ENCODE data around the gene NHLH1. TPM values are rescaled to one million over a fixed set of nuclear protein-coding genes. Genes with fewer than 3 reads are reported as not detected.

The NHLH1 gene
- total and polyA plus RNA-seq, 10 of the 15 experiments (the other 5 are each of a cell fraction or from before 2014, with no cell fraction given), result 0.22 to 0.98 (median 0.43) TPM; not detected in 1

DNA sequence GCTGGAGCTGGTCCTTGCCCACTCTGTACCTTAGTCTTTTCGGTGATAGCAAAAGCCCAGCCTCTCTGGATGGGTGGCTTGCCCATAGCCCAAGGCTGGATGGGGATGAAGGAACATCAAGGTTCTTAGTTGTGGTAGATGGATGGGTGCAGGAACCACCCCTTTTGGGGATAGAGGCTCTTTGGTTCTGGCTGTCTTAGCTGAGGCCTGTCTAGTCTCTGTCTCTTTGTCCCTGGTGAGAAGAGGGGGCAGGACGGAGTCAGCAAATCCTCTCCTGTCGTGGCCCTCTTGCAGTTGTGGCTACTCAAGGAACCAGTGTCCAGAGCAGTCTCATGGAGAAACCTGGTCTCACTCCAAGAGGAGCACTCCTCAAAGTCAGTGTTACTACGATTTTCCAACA, 42.0 kb downstream of the NHLH1 start (continued):
- TF ChIP-seq, protein P1, sequence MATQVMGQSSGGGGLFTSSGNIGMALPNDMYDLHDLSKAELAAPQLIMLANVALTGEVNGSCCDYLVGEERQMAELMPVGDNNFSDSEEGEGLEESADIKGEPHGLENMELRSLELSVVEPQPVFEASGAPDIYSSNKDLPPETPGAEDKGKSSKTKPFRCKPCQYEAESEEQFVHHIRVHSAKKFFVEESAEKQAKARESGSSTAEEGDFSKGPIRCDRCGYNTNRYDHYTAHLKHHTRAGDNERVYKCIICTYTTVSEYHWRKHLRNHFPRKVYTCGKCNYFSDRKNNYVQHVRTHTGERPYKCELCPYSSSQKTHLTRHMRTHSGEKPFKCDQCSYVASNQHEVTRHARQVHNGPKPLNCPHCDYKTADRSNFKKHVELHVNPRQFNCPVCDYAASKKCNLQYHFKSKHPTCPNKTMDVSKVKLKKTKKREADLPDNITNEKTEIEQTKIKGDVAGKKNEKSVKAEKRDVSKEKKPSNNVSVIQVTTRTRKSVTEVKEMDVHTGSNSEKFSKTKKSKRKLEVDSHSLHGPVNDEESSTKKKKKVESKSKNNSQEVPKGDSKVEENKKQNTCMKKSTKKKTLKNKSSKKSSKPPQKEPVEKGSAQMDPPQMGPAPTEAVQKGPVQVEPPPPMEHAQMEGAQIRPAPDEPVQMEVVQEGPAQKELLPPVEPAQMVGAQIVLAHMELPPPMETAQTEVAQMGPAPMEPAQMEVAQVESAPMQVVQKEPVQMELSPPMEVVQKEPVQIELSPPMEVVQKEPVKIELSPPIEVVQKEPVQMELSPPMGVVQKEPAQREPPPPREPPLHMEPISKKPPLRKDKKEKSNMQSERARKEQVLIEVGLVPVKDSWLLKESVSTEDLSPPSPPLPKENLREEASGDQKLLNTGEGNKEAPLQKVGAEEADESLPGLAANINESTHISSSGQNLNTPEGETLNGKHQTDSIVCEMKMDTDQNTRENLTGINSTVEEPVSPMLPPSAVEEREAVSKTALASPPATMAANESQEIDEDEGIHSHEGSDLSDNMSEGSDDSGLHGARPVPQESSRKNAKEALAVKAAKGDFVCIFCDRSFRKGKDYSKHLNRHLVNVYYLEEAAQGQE (IDR thresholded peaks at IDR 0.05; ENCODE audit: low read depth, low read length), result no peak
- TF ChIP-seq, protein P2, sequence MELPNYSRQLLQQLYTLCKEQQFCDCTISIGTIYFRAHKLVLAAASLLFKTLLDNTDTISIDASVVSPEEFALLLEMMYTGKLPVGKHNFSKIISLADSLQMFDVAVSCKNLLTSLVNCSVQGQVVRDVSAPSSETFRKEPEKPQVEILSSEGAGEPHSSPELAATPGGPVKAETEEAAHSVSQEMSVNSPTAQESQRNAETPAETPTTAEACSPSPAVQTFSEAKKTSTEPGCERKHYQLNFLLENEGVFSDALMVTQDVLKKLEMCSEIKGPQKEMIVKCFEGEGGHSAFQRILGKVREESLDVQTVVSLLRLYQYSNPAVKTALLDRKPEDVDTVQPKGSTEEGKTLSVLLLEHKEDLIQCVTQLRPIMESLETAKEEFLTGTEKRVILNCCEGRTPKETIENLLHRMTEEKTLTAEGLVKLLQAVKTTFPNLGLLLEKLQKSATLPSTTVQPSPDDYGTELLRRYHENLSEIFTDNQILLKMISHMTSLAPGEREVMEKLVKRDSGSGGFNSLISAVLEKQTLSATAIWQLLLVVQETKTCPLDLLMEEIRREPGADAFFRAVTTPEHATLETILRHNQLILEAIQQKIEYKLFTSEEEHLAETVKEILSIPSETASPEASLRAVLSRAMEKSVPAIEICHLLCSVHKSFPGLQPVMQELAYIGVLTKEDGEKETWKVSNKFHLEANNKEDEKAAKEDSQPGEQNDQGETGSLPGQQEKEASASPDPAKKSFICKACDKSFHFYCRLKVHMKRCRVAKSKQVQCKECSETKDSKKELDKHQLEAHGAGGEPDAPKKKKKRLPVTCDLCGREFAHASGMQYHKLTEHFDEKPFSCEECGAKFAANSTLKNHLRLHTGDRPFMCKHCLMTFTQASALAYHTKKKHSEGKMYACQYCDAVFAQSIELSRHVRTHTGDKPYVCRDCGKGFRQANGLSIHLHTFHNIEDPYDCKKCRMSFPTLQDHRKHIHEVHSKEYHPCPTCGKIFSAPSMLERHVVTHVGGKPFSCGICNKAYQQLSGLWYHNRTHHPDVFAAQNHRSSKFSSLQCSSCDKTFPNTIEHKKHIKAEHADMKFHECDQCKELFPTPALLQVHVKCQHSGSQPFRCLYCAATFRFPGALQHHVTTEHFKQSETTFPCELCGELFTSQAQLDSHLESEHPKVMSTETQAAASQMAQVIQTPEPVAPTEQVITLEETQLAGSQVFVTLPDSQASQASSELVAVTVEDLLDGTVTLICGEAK (IDR thresholded peaks at IDR 0.05; ENCODE audit: borderline replicate concordance), result no peak
- TF ChIP-seq, protein P3, sequence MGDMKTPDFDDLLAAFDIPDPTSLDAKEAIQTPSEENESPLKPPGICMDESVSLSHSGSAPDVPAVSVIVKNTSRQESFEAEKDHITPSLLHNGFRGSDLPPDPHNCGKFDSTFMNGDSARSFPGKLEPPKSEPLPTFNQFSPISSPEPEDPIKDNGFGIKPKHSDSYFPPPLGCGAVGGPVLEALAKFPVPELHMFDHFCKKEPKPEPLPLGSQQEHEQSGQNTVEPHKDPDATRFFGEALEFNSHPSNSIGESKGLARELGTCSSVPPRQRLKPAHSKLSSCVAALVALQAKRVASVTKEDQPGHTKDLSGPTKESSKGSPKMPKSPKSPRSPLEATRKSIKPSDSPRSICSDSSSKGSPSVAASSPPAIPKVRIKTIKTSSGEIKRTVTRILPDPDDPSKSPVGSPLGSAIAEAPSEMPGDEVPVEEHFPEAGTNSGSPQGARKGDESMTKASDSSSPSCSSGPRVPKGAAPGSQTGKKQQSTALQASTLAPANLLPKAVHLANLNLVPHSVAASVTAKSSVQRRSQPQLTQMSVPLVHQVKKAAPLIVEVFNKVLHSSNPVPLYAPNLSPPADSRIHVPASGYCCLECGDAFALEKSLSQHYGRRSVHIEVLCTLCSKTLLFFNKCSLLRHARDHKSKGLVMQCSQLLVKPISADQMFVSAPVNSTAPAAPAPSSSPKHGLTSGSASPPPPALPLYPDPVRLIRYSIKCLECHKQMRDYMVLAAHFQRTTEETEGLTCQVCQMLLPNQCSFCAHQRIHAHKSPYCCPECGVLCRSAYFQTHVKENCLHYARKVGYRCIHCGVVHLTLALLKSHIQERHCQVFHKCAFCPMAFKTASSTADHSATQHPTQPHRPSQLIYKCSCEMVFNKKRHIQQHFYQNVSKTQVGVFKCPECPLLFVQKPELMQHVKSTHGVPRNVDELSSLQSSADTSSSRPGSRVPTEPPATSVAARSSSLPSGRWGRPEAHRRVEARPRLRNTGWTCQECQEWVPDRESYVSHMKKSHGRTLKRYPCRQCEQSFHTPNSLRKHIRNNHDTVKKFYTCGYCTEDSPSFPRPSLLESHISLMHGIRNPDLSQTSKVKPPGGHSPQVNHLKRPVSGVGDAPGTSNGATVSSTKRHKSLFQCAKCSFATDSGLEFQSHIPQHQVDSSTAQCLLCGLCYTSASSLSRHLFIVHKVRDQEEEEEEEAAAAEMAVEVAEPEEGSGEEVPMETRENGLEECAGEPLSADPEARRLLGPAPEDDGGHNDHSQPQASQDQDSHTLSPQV (IDR thresholded peaks at IDR 0.05), result no peak
- no peak for TF ChIP-seq EP300 (IDR thresholded peaks at IDR 0.05; ENCODE audit: borderline replicate concordance in 1 of 2, control insufficient read depth in 1 of 2, low read depth in 2 of 2, low read length in 2 of 2)
- no peak for TF ChIP-seq ZNF274 (IDR thresholded peaks at IDR 0.05; ENCODE audit: insufficient read depth, insufficient read length)
